IMR-90 (cell line): ENCODE results near the gene FXYD5. TPM values are rescaled to one million over a fixed set of nuclear protein-coding genes. Genes with fewer than 3 reads are reported as not detected.

Experiments
- ATAC-seq: fragments of 200-7000 bp; cut with Tn5 transposase; 2 replicates; pipeline ENCODE4 v1.9.1; 2020; ENCODE audit warnings: low read depth, mild to moderate bottlenecking, moderate library complexity
- BruUV-seq: library from RNA; stranded (reverse); fragments of 400-500 nt; replicated peaks from 2 replicates; lab custom pipeline; 2021; lab: Mats Ljungman, UMichigan
- CTCF ChIA-PET: fragments of 300-600 bp; formaldehyde crosslinking; extraction: SDS; loops from one replicate; lab custom pipeline; 2021; ENCODE audit warnings: antibody characterized with exemption; lab: Yijun Ruan, JAX
- POLR2A ChIA-PET: fragments of 300-600 bp; sonication (Branson Sonifier 250); formaldehyde crosslinking; loops from one replicate; lab custom pipeline; 2022; ENCODE audit warnings: antibody characterized with exemption; ENCODE audit not compliant: unreplicated experiment; lab: Charles Lee
- DNase-seq: peaks from one replicate; pipeline ENCODE4 v3.0.0; 2013
- H2AFZ ChIP-seq: replicated peaks from 2 replicates; pipeline ENCODE3; 2013; ENCODE audit warnings: low read length, mild to moderate bottlenecking; ENCODE audit not compliant: poor library complexity
- H2AK5ac ChIP-seq: 2 replicates; pipeline ENCODE4 v1.6.1; 2013; ENCODE audit warnings: low read depth, low read length, inconsistent platforms
- H2AK9ac ChIP-seq: replicated peaks from 2 replicates; pipeline ENCODE3; 2013; ENCODE audit warnings: mild to moderate bottlenecking, low read depth, low read length, moderate library complexity; ENCODE audit not compliant: poor library complexity
- H2BK120ac ChIP-seq: 2 replicates; pipeline ENCODE4 v1.6.1; 2013; ENCODE audit warnings: low read depth, low read length, inconsistent platforms
- H2BK15ac ChIP-seq: 3 replicates; pipeline ENCODE4 v1.6.1; 2013; ENCODE audit warnings: low read depth, low read length, inconsistent platforms
- H2BK20ac ChIP-seq: 2 replicates; pipeline ENCODE4 v1.6.1; 2013; ENCODE audit warnings: low read depth, mild to moderate bottlenecking, inconsistent platforms, low read length, moderate library complexity
- H2BK5ac ChIP-seq: 2 replicates; pipeline ENCODE4 v1.6.1; 2013; ENCODE audit warnings: mild to moderate bottlenecking, low read depth, low read length, inconsistent platforms; ENCODE audit not compliant: poor library complexity, severe bottlenecking
- H3K14ac ChIP-seq: replicated peaks from 2 replicates; pipeline ENCODE4 v1.6.1; 2013; ENCODE audit warnings: low read depth, low read length, inconsistent platforms
- H3K18ac ChIP-seq: 2 replicates; pipeline ENCODE4 v1.6.1; 2013; ENCODE audit warnings: low read depth, low read length, control low read depth
- H3K23ac ChIP-seq: 2 replicates; pipeline ENCODE4 v1.6.1; 2013; ENCODE audit warnings: low read depth, low read length, inconsistent platforms
- H3K27ac ChIP-seq: 2 replicates; pipeline ENCODE4 v1.5.1; 2013; ENCODE audit warnings: mild to moderate bottlenecking, control low read depth, low read length; ENCODE audit not compliant: insufficient read depth
- H3K27me3 ChIP-seq: 2 replicates; pipeline ENCODE4 v1.6.1; 2013; ENCODE audit warnings: low read length; ENCODE audit not compliant: control insufficient read depth, insufficient read depth
- H3K36me3 ChIP-seq: 2 replicates; pipeline ENCODE4 v1.6.1; 2013; ENCODE audit warnings: low read length, mixed read lengths; ENCODE audit not compliant: control insufficient read depth, insufficient read depth
- H3K4ac ChIP-seq: 2 replicates; pipeline ENCODE4 v1.6.1; 2013; ENCODE audit warnings: low read depth, low read length, inconsistent platforms
- H3K4me1 ChIP-seq: 2 replicates; pipeline ENCODE4 v1.6.1; 2013; ENCODE audit warnings: low read length, mixed read lengths; ENCODE audit not compliant: control insufficient read depth, insufficient read depth
- H3K4me2 ChIP-seq: 2 replicates; pipeline ENCODE4 v1.6.1; 2013; ENCODE audit warnings: low read depth, mild to moderate bottlenecking, control low read depth, low read length, moderate library complexity
- H3K4me3 ChIP-seq: 2 replicates; pipeline ENCODE4 v1.5.1; 2013; ENCODE audit warnings: low read depth, mild to moderate bottlenecking, control low read depth, low read length, moderate library complexity; ENCODE audit not compliant: insufficient read depth
- H3K56ac ChIP-seq: 2 replicates; pipeline ENCODE4 v1.6.1; 2013; ENCODE audit warnings: low read length, inconsistent platforms; ENCODE audit not compliant: insufficient read depth; ENCODE audit errors: extremely low read depth
- H3K79me1 ChIP-seq, 2 experiments: 2 replicates each; pipeline ENCODE4 v1.6.1; 2013; ENCODE audit warnings: low read length in 2 of 2, inconsistent platforms in 1 of 2, low read depth in 1 of 2
- H3K9ac ChIP-seq: 2 replicates; pipeline ENCODE4 v1.6.1; 2013; ENCODE audit warnings: low read depth, low read length, control low read depth
- H3K9me1 ChIP-seq: 2 replicates; pipeline ENCODE4 v1.6.1; 2013; ENCODE audit warnings: low read length, inconsistent platforms; ENCODE audit not compliant: insufficient read depth
- H3K9me3 ChIP-seq: 2 replicates; pipeline ENCODE4 v1.6.1; 2013; ENCODE audit warnings: low read length; ENCODE audit not compliant: control insufficient read depth, insufficient read depth
- H4K20me1 ChIP-seq: 2 replicates; pipeline ENCODE4 v1.6.1; 2013; ENCODE audit warnings: low read length, inconsistent platforms; ENCODE audit not compliant: insufficient read depth
- H4K5ac ChIP-seq: 2 replicates; pipeline ENCODE4 v1.6.1; 2013; ENCODE audit warnings: mild to moderate bottlenecking, low read depth, low read length, control low read depth
- H4K8ac ChIP-seq, 2 experiments: 2 replicates each; pipeline ENCODE4 v1.6.1; 2013; ENCODE audit warnings: low read depth in 2 of 2, low read length in 2 of 2, control low read depth in 1 of 2, inconsistent platforms in 1 of 2
- H4K91ac ChIP-seq: 2 replicates; pipeline ENCODE4 v1.6.1; 2013; ENCODE audit warnings: low read depth, low read length, inconsistent platforms; ENCODE audit not compliant: insufficient read depth
- BHLHE40 ChIP-seq: fragments of 150-350 bp; IDR thresholded peaks from 2 replicates; pipeline ENCODE4 v1.6.1; 2016; ENCODE audit warnings: mild to moderate bottlenecking, low read depth, low read length
- CEBPB ChIP-seq: IDR thresholded peaks from 2 replicates; pipeline ENCODE4 v1.6.1; 2012; ENCODE audit warnings: low read depth, low read length, improper control_type of control experiment
- CHD1 ChIP-seq: IDR thresholded peaks from 2 replicates; pipeline ENCODE4 v1.6.1; 2012; ENCODE audit warnings: low read depth, low read length, improper control_type of control experiment
- ELK1 ChIP-seq: fragments of 150-350 bp; IDR thresholded peaks from 2 replicates; pipeline ENCODE4 v1.6.1; 2016; ENCODE audit warnings: low read depth, mild to moderate bottlenecking, low read length, moderate library complexity, borderline replicate concordance
- MAFK ChIP-seq: IDR thresholded peaks from 2 replicates; pipeline ENCODE4 v1.6.1; 2012; ENCODE audit warnings: low read depth, low read length, improper control_type of control experiment
- MAZ ChIP-seq: IDR thresholded peaks from 2 replicates; pipeline ENCODE4 v1.6.1; 2012; ENCODE audit warnings: low read depth, mild to moderate bottlenecking, low read length, improper control_type of control experiment, moderate library complexity, borderline replicate concordance
- MXI1 ChIP-seq: IDR thresholded peaks from 2 replicates; pipeline ENCODE4 v1.6.1; 2012; ENCODE audit warnings: low read depth, mild to moderate bottlenecking, low read length, moderate library complexity, borderline replicate concordance
- POLR2A ChIP-seq: IDR thresholded peaks from 2 replicates; pipeline ENCODE4 v1.6.1; 2012; ENCODE audit warnings: mild to moderate bottlenecking, low read depth, low read length
- RCOR1 ChIP-seq: IDR thresholded peaks from 2 replicates; pipeline ENCODE4 v1.6.1; 2012; ENCODE audit warnings: mild to moderate bottlenecking, low read length, improper control_type of control experiment; ENCODE audit not compliant: insufficient replicate concordance
- RFX5 ChIP-seq: IDR thresholded peaks from 2 replicates; pipeline ENCODE4 v1.8.0; 2012; ENCODE audit warnings: low read depth, mild to moderate bottlenecking, low read length, moderate library complexity
- SMC3 ChIP-seq: fragments of 150-350 bp; IDR thresholded peaks from 2 replicates; pipeline ENCODE4 v1.6.1; 2016; ENCODE audit warnings: low read depth, mild to moderate bottlenecking, antibody characterized with exemption, low read length, moderate library complexity
- USF2 ChIP-seq: fragments of 150-350 bp; IDR thresholded peaks from 2 replicates; pipeline ENCODE4 v1.6.1; 2017; ENCODE audit warnings: mild to moderate bottlenecking, antibody characterized with exemption, low read length, low read depth
- WGBS, 2 experiments: methylation state at CpG; one replicate each; pipeline versions ENCODE4 v1.1.5 to v1.1.7; 2013; ENCODE audit warnings: missing lambda C conversion rate in 2 of 2; ENCODE audit not compliant: insufficient read length in 1 of 2; ENCODE audit errors: extremely low coverage in 2 of 2; 5-methylcytosine and 5-hydroxymethylcytosine counted together
- dilution Hi-C: fragments of 300-500 bp; cut with HindIII; formaldehyde crosslinking; loops from one replicate; pipeline ENCODE4 v1.14.3; 2018; ENCODE audit warnings: low sequenced_read_pairs; ENCODE audit not compliant: unreplicated experiment
- in situ Hi-C: fragments of 300-500 bp; cut with MboI; formaldehyde crosslinking; loops from 3 replicates; pipeline ENCODE4 v1.14.3; 2019; ENCODE audit warnings: low sequenced_read_pairs, inconsistent platforms, mixed read lengths
- intact Hi-C: fragments of 100-400 bp; cut with micrococcal nuclease; formaldehyde crosslinking; loops from 2 replicates; pipeline ENCODE4 v1.10.0; 2022
- polyA plus RNA-seq, 3 experiments: library from polyadenylated mRNA; depleted of rRNA; stranded (reverse); fragments of >200 nt; gene quantifications; 2 replicates each; pipeline ENCODE4 v1.2.3, GENCODE V29; 2012; ENCODE audit warnings: low replicate concordance in 1 of 3
- total RNA-seq: library from RNA; depleted of rRNA; stranded (reverse); fragments of >200 nt; gene quantifications from 2 replicates; pipeline ENCODE4 v1.2.3, GENCODE V29; 2012
- TF ChIP-seq, protein P1 (sequence below): conservative IDR thresholded peaks from 2 replicates; pipeline ENCODE4 v1.5.1; 2012; ENCODE audit warnings: mild to moderate bottlenecking, low read depth, low read length, improper control_type of control experiment

The FXYD5 gene
- total and polyA plus RNA-seq, 2 of the 4 experiments (the other 2 are of a cell fraction): 53.6 to 245 TPM

DNA sequence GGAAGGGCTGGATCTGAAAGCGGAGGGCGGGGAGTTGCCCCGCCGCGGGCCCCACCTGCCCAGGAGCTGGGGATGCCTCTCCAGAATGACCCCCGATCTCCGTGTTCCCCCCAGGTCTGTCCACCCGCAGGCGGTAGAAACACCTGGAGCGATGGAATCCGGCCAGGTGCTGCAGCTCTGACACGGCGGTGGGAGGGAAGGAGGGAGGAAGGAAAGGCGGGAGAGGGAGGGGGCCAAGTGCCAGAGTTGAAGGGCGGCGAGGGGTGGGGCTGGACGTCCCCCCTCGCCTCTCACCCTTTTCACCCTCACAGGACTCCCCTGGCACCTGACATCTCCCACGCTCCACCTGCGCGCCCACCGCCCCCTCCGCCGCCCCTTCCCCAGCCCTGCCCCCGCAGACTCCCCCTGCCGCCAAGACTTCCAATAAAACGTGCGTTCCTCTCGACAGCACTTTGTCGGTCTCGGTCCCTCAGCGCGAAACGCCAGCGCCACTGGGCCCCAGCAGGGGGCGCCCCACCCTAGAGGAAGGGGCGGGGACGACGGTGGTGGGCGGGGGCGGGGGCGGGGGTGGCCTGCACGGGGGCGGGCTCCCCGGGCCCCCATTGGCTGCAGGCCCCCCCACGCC lies 11.8 kb upstream of the FXYD5 start:
- no peak overlapping the region for H3K56ac ChIP-seq
- dilution Hi-C loops (no loop called here), intact Hi-C loops (loop anchor here (5.0 kb wide), 1 partner anchor 125 kb away; the partner anchor contains the start of gene USF2), in situ Hi-C loops (no loop called here)
- H3K23ac ChIP-seq: no peak overlapping the region
- no peaks in the 10 kb centered on the region for H3K36me3 ChIP-seq
- no peak overlapping the region for H3K4me3 ChIP-seq
- H2AK9ac ChIP-seq: peak overlapping the region; percentile 18
- H4K5ac ChIP-seq: no peak overlapping the region
- no CpG with 5 or more reads among the region's 46 CpGs for WGBS, 2 experiments
- POLR2A ChIA-PET: interaction anchor here (0.7 kb wide), 1 partner anchor 10 kb away, joined by 5 read pairs; no protein-coding TSS in a partner anchor
- no peak overlapping the region for H4K91ac ChIP-seq
- no peak overlapping the region for H2BK5ac ChIP-seq
- no peaks in the 10 kb centered on the region for H3K9me3 ChIP-seq
- CTCF ChIA-PET: interaction anchor here (0.6 to 2.1 kb wide), 3 partner anchors 76 to 270 kb away, joined by 5 to 10 read pairs (median 6); no protein-coding TSS in a partner anchor
- peaks cover 18% of the 10 kb centered on the region for H3K4me1 ChIP-seq
- H2AFZ ChIP-seq: peak overlapping the region; percentile 66
- peaks cover 3% of the 10 kb centered on the region; the same call in 1 of the 2 replicates for H3K9me1 ChIP-seq
- H3K79me1 ChIP-seq: no peaks in the 10 kb centered on the region
- H3K4me2 ChIP-seq: 0 out of 2 replicates have a peak overlapping the region, but pooled peaks have one; percentile 22
- 0 out of 2 replicates have a peak, but pooled peaks have one; percentile 28 for TF ChIP-seq MAZ
- TF ChIP-seq POLR2A: no peak
- no peak for TF ChIP-seq CEBPB
- TF ChIP-seq CHD1: no peak
- no peak for TF ChIP-seq SMC3
- no peak for TF ChIP-seq RFX5
- TF ChIP-seq RCOR1: no peak
- no peak for TF ChIP-seq BHLHE40
- no peak for TF ChIP-seq USF2
- TF ChIP-seq MAFK: no peak
- TF ChIP-seq, protein P1, sequence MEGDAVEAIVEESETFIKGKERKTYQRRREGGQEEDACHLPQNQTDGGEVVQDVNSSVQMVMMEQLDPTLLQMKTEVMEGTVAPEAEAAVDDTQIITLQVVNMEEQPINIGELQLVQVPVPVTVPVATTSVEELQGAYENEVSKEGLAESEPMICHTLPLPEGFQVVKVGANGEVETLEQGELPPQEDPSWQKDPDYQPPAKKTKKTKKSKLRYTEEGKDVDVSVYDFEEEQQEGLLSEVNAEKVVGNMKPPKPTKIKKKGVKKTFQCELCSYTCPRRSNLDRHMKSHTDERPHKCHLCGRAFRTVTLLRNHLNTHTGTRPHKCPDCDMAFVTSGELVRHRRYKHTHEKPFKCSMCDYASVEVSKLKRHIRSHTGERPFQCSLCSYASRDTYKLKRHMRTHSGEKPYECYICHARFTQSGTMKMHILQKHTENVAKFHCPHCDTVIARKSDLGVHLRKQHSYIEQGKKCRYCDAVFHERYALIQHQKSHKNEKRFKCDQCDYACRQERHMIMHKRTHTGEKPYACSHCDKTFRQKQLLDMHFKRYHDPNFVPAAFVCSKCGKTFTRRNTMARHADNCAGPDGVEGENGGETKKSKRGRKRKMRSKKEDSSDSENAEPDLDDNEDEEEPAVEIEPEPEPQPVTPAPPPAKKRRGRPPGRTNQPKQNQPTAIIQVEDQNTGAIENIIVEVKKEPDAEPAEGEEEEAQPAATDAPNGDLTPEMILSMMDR: peak; percentile 44
- TF ChIP-seq MXI1: no peak
- no peak for TF ChIP-seq ELK1
- H3K14ac ChIP-seq: no peak overlapping the region
- no peak overlapping the region for H2BK15ac ChIP-seq
- no peak for DNase-seq
- no peak overlapping the region for H2BK120ac ChIP-seq
- no peak overlapping the region for H2BK20ac ChIP-seq
- no peaks in the 10 kb centered on the region for H4K20me1 ChIP-seq
- H3K18ac ChIP-seq: no peak overlapping the region
- no TSS peak for BruUV-seq
- no peak overlapping the region for H4K8ac ChIP-seq
- no peak overlapping the region for H2AK5ac ChIP-seq
- H3K4ac ChIP-seq: no peak overlapping the region
- no peak overlapping the region for H3K9ac ChIP-seq
- no peak overlapping the region for H3K27ac ChIP-seq
- ATAC-seq: peak; percentile 12; the same call in 1 of the 2 replicates
- peaks cover 31% of the 10 kb centered on the region for H3K27me3 ChIP-seq
